Measurements from ENCODE around the gene IL25.

Gene IL25

DNA sequence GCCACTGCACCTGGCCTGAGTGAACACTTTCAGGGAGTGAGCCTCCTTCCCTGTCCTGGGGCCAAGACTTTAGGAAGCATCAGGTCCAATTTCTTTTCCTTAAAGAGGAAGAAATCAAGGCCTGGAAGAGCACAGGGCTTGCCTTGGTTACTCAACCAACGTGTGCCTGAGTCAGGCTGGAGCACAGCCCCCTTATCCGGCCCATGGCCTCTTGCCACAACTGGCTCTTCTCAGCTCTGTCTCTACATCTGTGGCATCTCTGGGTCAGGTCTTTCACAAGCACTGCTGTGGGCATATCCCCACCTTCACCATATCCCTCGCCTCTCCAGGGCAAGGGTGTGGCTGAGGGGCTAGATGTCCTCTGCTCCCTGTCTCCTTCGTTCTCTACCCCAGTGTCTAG, 28.7 kb downstream of the IL25 start:
- peaks cover 14% of the 10 kb centered on the region for H3K27me3 ChIP-seq
- H3K9me3 ChIP-seq: no peaks in the 10 kb centered on the region
- no peak for DNase-seq
- no peaks in the 10 kb centered on the region for H3K4me1 ChIP-seq
- TF ChIP-seq, protein P1, sequence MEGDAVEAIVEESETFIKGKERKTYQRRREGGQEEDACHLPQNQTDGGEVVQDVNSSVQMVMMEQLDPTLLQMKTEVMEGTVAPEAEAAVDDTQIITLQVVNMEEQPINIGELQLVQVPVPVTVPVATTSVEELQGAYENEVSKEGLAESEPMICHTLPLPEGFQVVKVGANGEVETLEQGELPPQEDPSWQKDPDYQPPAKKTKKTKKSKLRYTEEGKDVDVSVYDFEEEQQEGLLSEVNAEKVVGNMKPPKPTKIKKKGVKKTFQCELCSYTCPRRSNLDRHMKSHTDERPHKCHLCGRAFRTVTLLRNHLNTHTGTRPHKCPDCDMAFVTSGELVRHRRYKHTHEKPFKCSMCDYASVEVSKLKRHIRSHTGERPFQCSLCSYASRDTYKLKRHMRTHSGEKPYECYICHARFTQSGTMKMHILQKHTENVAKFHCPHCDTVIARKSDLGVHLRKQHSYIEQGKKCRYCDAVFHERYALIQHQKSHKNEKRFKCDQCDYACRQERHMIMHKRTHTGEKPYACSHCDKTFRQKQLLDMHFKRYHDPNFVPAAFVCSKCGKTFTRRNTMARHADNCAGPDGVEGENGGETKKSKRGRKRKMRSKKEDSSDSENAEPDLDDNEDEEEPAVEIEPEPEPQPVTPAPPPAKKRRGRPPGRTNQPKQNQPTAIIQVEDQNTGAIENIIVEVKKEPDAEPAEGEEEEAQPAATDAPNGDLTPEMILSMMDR (IDR thresholded peaks at IDR 0.05; ENCODE audit: low read depth, low read length): no peak
- no peaks in the 10 kb centered on the region for H3K36me3 ChIP-seq
- H3K4me3 ChIP-seq (ENCODE audit: low read depth, low read length): no peak overlapping the region

DNA sequence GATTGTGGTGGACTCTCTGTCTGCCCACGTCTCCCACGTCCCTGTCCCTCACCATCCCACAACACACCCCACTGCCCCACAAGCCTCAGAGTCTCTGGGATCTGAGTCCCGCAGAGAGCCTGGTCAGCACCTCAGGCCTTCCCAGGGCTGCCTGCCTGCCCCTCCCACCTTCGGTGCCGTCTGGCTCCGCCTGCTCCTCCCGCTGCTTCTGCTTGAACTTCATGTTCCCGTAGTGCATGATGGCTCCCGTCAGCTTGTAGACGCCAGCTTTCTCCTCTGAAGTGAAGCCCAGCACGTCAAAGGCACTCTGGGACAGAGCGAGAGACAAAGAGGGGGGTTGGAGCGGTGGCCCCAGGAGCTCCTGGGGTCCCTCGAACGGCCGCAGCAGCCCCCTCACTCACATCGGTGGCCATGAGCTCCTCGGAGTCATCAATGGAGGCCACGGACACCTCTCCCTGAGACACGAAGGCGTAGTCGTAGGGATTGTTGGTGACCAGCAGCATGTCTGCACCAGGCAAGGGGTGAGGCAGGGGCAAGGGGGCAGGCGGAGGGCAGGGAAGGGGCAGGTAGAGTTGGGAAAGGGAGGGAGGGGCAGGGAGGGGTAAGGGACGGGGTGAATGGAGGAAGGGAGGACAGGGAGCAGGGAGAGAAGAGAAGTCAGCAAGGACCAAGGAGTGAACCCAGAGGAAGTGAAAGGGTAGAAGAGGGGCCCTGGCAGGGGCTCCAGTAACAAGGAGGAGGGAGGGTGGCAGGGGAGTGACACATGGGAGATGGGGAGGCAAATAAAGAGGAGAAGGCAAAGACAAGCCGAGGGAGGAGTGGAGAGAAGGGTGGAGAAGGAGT, 29.9 kb downstream of the IL25 start:
- H3K9me3 ChIP-seq: no peaks in the 10 kb centered on the region
- no peak for DNase-seq
- H3K36me3 ChIP-seq: no peaks in the 10 kb centered on the region
- TF ChIP-seq, protein P1 (IDR thresholded peaks at IDR 0.05; ENCODE audit: low read depth, low read length): no peak
- peaks cover 19% of the 10 kb centered on the region for H3K27me3 ChIP-seq
- no peak overlapping the region for H3K4me3 ChIP-seq (ENCODE audit: low read depth, low read length)
- H3K4me1 ChIP-seq: no peaks in the 10 kb centered on the region

DNA sequence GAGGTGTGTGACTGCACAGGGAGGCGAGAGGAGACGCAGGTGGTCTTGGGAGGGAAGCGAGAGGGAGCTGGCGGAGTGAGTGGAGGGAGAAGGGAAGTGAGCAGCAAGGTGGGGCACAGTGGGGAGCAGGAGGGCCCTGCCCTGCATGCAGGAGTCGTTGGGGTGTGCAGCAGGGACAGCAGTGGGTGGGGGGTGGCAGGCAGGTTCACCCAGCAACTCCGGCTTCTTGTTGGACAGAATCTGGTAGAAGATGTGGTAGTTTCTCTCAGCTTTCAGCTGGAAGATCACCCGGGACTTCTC, 30.5 kb downstream of the IL25 start:
- no peak overlapping the region for H3K4me3 ChIP-seq (ENCODE audit: low read depth, low read length)
- H3K4me1 ChIP-seq: no peaks in the 10 kb centered on the region
- DNase-seq: no peak
- H3K27me3 ChIP-seq: peaks cover 19% of the 10 kb centered on the region
- H3K9me3 ChIP-seq: no peaks in the 10 kb centered on the region
- H3K36me3 ChIP-seq: no peaks in the 10 kb centered on the region
- TF ChIP-seq, protein P1 (IDR thresholded peaks at IDR 0.05; ENCODE audit: low read depth, low read length): no peak

DNA sequence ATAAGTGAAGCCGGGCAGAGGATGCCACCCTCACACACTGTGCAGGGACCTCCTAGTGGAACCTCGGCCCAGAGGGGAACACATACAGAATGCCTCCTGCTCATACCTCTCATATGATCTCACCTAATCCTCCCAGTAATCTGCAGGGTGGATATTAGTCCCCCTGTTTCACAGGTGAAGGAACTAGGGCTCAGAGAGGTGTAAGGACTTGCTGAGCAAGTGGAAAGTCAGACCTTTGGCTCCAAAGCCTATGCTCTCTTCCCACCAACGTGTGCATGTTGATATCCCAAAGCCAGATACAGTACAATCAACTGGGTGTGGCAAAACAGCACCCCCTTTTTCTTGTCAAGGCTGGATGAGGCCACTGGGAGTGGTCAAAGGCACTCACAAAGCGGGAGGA, 31.3 kb downstream of the IL25 start:
- TF ChIP-seq, protein P1 (IDR thresholded peaks at IDR 0.05; ENCODE audit: low read depth, low read length): no peak
- DNase-seq: no peak
- H3K4me3 ChIP-seq (ENCODE audit: low read depth, low read length): no peak overlapping the region
- peaks cover 19% of the 10 kb centered on the region for H3K27me3 ChIP-seq
- H3K36me3 ChIP-seq: no peaks in the 10 kb centered on the region
- H3K9me3 ChIP-seq: no peaks in the 10 kb centered on the region
- H3K4me1 ChIP-seq: no peaks in the 10 kb centered on the region

DNA sequence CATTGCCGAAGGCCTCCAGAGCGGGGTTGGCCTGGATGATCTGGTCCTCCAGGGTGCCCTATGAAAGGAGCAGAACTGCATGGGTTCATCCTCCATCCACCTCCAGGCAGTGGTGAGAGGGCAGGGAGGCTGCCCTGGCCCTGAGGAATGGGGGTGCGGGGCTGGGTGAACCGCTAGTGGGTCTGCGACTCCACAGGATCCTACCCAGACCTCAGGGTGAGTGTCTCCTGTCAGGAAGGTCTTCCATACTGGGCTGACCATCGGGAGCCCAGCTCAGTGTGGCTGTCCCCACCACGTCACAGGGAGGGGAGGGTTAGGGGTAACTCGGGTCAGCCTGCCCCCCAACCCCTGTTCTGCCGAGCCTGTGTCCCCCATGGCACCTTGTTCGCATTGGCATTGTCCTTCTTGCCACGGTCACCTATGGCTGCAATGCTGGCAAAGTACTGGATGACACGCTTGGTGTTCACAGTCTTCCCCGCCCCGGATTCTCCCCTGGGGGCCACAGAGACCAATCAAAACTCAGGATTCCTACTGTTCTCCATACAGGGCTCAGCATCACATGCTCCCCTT, 31.8 kb downstream of the IL25 start:
- H3K9me3 ChIP-seq: no peaks in the 10 kb centered on the region
- no peak overlapping the region for H3K4me3 ChIP-seq (ENCODE audit: low read depth, low read length)
- peaks cover 19% of the 10 kb centered on the region for H3K27me3 ChIP-seq
- no peaks in the 10 kb centered on the region for H3K4me1 ChIP-seq
- DNase-seq: peak; percentile 35
- no peaks in the 10 kb centered on the region for H3K36me3 ChIP-seq
- TF ChIP-seq, protein P1 (IDR thresholded peaks at IDR 0.05; ENCODE audit: low read depth, low read length): no peak

DNA sequence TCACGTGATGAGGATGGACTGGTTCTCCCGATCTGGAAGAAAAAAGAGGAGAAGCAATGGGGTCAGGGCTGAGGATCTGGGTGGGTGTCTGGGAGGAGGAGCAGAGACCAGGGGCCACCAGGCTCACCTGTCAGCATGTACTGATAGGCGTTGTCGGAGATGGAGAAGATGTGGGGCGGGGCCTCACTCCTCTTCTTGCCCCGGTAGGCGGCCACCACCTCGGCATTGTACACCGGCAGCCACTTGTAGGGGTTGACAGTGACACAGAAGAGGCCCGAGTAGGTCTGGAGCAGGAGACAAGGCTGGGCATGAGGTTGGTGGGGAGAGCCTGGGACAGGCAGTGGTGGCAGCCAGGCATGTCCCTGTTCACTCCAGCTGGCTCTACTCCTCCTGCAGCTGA, 32.5 kb downstream of the IL25 start:
- H3K4me1 ChIP-seq: no peaks in the 10 kb centered on the region
- H3K9me3 ChIP-seq: no peaks in the 10 kb centered on the region
- TF ChIP-seq, protein P1 (IDR thresholded peaks at IDR 0.05; ENCODE audit: low read depth, low read length): no peak
- H3K27me3 ChIP-seq: peaks cover 19% of the 10 kb centered on the region
- H3K4me3 ChIP-seq (ENCODE audit: low read depth, low read length): no peak overlapping the region
- no peaks in the 10 kb centered on the region for H3K36me3 ChIP-seq
- DNase-seq: no peak

Measured in BE2C (cell line).